ENCODE results near the gene CRACDL.

The CRACDL gene

DNA sequence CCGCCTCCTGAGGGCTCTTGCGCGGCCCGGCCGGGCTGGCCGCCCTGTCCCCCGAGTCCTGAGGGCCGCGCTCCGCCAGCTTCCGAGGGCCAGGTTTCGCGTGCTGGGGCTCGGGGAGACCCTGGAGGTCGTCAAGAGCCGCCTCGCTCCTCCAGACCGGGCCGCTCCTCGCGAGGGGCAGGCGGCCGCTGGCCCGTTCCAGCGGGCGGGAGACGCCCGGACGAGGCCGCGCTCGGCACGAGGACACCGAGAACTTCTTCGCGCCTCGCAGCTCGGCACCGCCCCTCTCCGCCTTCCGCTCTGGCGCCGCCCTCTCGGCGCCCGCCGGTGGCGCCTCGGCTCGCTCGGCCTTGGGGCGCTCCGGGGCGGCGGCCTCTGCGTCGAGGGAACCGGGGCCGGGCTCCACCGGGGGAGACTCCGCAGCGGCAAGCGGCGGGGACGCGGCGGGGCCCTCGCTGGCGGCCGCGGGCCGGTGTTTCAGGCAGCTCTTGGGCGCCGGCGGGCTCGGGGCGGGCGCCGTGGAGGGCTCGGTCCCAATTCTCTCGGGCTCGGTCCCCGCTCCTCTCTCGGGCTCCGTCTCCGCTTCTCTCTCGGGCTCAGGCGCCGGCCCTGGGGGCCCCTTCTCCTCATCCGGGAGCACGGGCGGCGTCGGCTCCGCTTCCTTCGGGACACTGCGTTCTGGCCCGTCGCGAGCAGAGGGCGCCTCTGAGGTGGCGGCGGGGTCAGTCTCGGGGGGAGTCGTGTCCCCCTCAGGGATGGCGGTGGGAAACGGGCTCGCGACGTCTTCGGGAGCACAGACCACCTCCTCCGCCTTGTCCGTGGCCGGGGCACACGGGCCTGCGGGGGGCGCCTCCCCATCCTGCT lies 113.5 kb downstream of the CRACDL start:
- H3K23ac ChIP-seq (ENCODE audit: low read depth, low read length, poor library complexity), result peak overlapping the region; percentile 27
- peak; percentile 47 for DNase-seq (ENCODE audit: low spot score)
- no peak overlapping the region for H4K91ac ChIP-seq (ENCODE audit: low read depth, low read length, poor library complexity)
- peaks cover 8 to 54% (median 23%) of the 10 kb centered on the region in 3 experiments for H3K27me3 ChIP-seq (ENCODE audit: control insufficient read depth in 3 of 3, insufficient read depth in 3 of 3, low read depth in 1 of 3, low read length in 3 of 3)
- H3K9me3 ChIP-seq (replicated peaks in 1 of 2; ENCODE audit: control insufficient read depth in 2 of 2, insufficient read depth in 1 of 2, low read depth in 1 of 2, low read length in 2 of 2), result peaks cover 0 to 1% of the 10 kb centered on the region in 2 donors
- peak overlapping the region; percentile 50 for H2AK5ac ChIP-seq (ENCODE audit: low read depth, low read length)
- no peaks in the 10 kb centered on the region for H3K79me1 ChIP-seq (ENCODE audit: low read depth, low read length)
- WGBS, 2 donors (ENCODE audit: extremely low coverage in 2 of 2, insufficient read length in 2 of 2, insufficient replicate concordance in 1 of 2), result no CpG with 5 or more reads among the region's 117 CpGs
- H3K36me3 ChIP-seq (replicated peaks in 1 of 2; ENCODE audit: control insufficient read depth in 2 of 2, insufficient read depth in 2 of 2, low read length in 2 of 2), result no peaks in the 10 kb centered on the region
- no peak overlapping the region for H4K8ac ChIP-seq (ENCODE audit: low read depth, low read length)
- no peak overlapping the region for H2BK12ac ChIP-seq (ENCODE audit: low read length)
- no peak overlapping the region for H3K4ac ChIP-seq (ENCODE audit: low read length)
- peak overlapping the region; percentile 6 to 84 for H3K4me3 ChIP-seq (ENCODE audit: low read length in 2 of 2)
- H3K18ac ChIP-seq (ENCODE audit: low read length), result peak overlapping the region; percentile 95
- no peak overlapping the region for H3K14ac ChIP-seq (ENCODE audit: low read length)
- peak overlapping the region; percentile 77 for H3K4me2 ChIP-seq (ENCODE audit: insufficient read depth, low read length, poor library complexity, severe bottlenecking)
- no peak overlapping the region for H2BK15ac ChIP-seq (ENCODE audit: low read length)
- no peak overlapping the region for H2BK5ac ChIP-seq (ENCODE audit: low read length)
- peak overlapping the region; percentile 40 for H2BK120ac ChIP-seq (ENCODE audit: low read depth, low read length)
- peak overlapping the region; percentile 85 for H2AFZ ChIP-seq (ENCODE audit: low read length)
- peak overlapping the region; percentile 81 for H3K9ac ChIP-seq (ENCODE audit: low read depth, low read length, poor library complexity)
- no peaks in the 10 kb centered on the region for H3K4me1 ChIP-seq (ENCODE audit: control insufficient read depth in 2 of 2, insufficient read depth in 1 of 2, low read depth in 1 of 2, low read length in 2 of 2)
- H3K27ac ChIP-seq (replicated peaks; ENCODE audit: low read length), result no peak overlapping the region

DNA sequence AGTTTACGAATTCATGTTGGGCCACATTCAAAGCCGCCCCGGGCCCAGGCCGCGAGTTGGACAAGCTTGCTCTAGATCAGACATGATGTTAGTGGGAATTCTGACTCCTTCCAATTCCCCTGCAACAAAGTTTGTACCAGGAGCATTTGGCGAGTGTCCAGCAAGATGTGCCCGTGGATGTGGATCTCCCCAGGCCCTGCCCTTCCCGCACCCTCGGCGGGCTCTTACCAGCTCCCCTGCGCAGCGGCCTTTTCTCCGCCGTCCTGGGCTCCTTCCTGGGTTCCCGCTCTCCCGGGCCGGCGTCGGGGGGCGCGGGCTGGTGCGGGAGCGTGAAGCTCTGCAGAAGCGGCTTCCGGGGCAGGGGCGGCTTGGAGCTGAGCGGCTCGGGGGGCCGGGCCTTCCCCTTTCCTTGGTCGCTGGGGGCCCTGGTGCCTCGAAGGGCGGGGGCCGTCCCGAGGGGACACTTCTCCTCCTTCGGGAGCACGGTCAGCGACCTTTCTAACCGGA lies 114.3 kb downstream of the CRACDL start:
- H3K36me3 ChIP-seq (replicated peaks in 1 of 2; ENCODE audit: control insufficient read depth in 2 of 2, insufficient read depth in 2 of 2, low read length in 2 of 2), result no peaks in the 10 kb centered on the region
- H3K14ac ChIP-seq (ENCODE audit: low read length), result no peak overlapping the region
- no peak overlapping the region for H3K27ac ChIP-seq (replicated peaks; ENCODE audit: low read length)
- no peak overlapping the region for H2BK120ac ChIP-seq (ENCODE audit: low read depth, low read length)
- H3K4ac ChIP-seq (ENCODE audit: low read length), result no peak overlapping the region
- no peak overlapping the region for H2BK15ac ChIP-seq (ENCODE audit: low read length)
- H3K9ac ChIP-seq (ENCODE audit: low read depth, low read length, poor library complexity), result no peak overlapping the region
- no peak overlapping the region for H4K91ac ChIP-seq (ENCODE audit: low read depth, low read length, poor library complexity)
- peaks cover 0 to 1% of the 10 kb centered on the region in 2 donors for H3K9me3 ChIP-seq (replicated peaks in 1 of 2; ENCODE audit: control insufficient read depth in 2 of 2, insufficient read depth in 1 of 2, low read depth in 1 of 2, low read length in 2 of 2)
- no peak overlapping the region for H2BK12ac ChIP-seq (ENCODE audit: low read length)
- H3K23ac ChIP-seq (ENCODE audit: low read depth, low read length, poor library complexity), result no peak overlapping the region
- H2AK5ac ChIP-seq (ENCODE audit: low read depth, low read length), result peak overlapping the region; percentile 27
- no peak overlapping the region for H3K4me2 ChIP-seq (ENCODE audit: insufficient read depth, low read length, poor library complexity, severe bottlenecking)
- no peaks in the 10 kb centered on the region for H3K79me1 ChIP-seq (ENCODE audit: low read depth, low read length)
- no peak overlapping the region for H4K8ac ChIP-seq (ENCODE audit: low read depth, low read length)
- no peak overlapping the region for H3K18ac ChIP-seq (ENCODE audit: low read length)
- whole genome bisulfite sequencing, 2 donors (ENCODE audit: extremely low coverage in 2 of 2, insufficient read length in 2 of 2, insufficient replicate concordance in 1 of 2), result no CpG with 5 or more reads among the region's 38 CpGs
- no peak for DNase-seq (ENCODE audit: low spot score)
- H3K4me3 ChIP-seq (ENCODE audit: low read length in 2 of 2), result no peak overlapping the region
- H2AFZ ChIP-seq (ENCODE audit: low read length), result no peak overlapping the region
- no peaks in the 10 kb centered on the region for H3K4me1 ChIP-seq (ENCODE audit: control insufficient read depth in 2 of 2, insufficient read depth in 1 of 2, low read depth in 1 of 2, low read length in 2 of 2)
- peaks cover 8 to 54% (median 23%) of the 10 kb centered on the region in 3 experiments for H3K27me3 ChIP-seq (ENCODE audit: control insufficient read depth in 3 of 3, insufficient read depth in 3 of 3, low read depth in 1 of 3, low read length in 3 of 3)
- no peak overlapping the region for H2BK5ac ChIP-seq (ENCODE audit: low read length)

- Histone ChIP-seq H2AK5ac (ENCODE audit: low read depth, low read length) (no peak overlapping the region), H2BK5ac (ENCODE audit: low read length) (no peak overlapping the region), H3K18ac (ENCODE audit: low read length) (no peak overlapping the region), H3K36me3 (replicated peaks in 1 of 2; ENCODE audit: control insufficient read depth in 2 of 2, insufficient read depth in 2 of 2, low read length in 2 of 2) (no peaks in the 10 kb centered on the region), H3K4ac (ENCODE audit: low read length) (no peak overlapping the region), H4K91ac (ENCODE audit: low read depth, low read length, poor library complexity) (no peak overlapping the region), H2BK120ac (ENCODE audit: low read depth, low read length) (no peak overlapping the region), H3K23ac (ENCODE audit: low read depth, low read length, poor library complexity) (no peak overlapping the region), H3K4me2 (ENCODE audit: insufficient read depth, low read length, poor library complexity, severe bottlenecking) (no peak overlapping the region), H2AFZ (ENCODE audit: low read length) (peak overlapping the region; percentile 10), H2BK12ac (ENCODE audit: low read length) (no peak overlapping the region), H2BK15ac (ENCODE audit: low read length) (no peak overlapping the region), H3K4me3 (ENCODE audit: low read length in 2 of 2) (no peak overlapping the region), H3K4me1 (ENCODE audit: control insufficient read depth in 2 of 2, insufficient read depth in 1 of 2, low read depth in 1 of 2, low read length in 2 of 2) (no peaks in the 10 kb centered on the region), H3K27me3 (ENCODE audit: control insufficient read depth in 3 of 3, insufficient read depth in 3 of 3, low read depth in 1 of 3, low read length in 3 of 3) (peaks cover 8 to 36% (median 23%) of the 10 kb centered on the region in 3 experiments), H3K9ac (ENCODE audit: low read depth, low read length, poor library complexity) (no peak overlapping the region), H3K79me1 (ENCODE audit: low read depth, low read length) (no peaks in the 10 kb centered on the region), H3K9me3 (replicated peaks in 1 of 2; ENCODE audit: control insufficient read depth in 2 of 2, insufficient read depth in 1 of 2, low read depth in 1 of 2, low read length in 2 of 2) (peaks cover 0 to 1% of the 10 kb centered on the region in 2 donors), H3K14ac (ENCODE audit: low read length) (no peak overlapping the region), H3K27ac (replicated peaks; ENCODE audit: low read length) (no peak overlapping the region), H4K8ac (ENCODE audit: low read depth, low read length) (no peak overlapping the region)
- DNase-seq (ENCODE audit: low spot score), result no peak
- no CpG with 5 or more reads among the region's 5 CpGs for WGBS, 2 donors (ENCODE audit: extremely low coverage in 2 of 2, insufficient read length in 2 of 2, insufficient replicate concordance in 1 of 2)
Observed at GRCh38 chr2:98819231-98819766, 116.7 kb downstream of the CRACDL start.

DNA sequence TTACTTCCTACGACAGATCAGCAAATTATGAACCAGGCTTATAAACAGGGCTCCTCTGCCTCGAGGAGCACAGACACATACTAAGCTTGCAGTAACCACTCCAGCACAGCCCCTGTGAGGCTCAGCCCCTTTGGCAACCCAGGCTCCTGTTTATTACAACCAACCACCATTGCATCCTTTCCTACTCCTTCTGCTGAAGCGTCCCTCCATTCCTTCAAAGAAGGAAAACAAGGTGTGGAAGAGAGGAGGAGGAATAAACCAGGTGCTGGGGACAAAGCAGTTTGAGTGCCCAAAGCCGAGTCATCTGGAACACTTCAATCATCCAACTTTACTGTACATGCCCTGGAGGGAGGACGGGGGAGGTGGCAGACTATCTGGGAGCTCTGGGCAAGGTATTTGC lies 117.9 kb downstream of the CRACDL start:
- Histone ChIP-seq H2BK15ac (ENCODE audit: low read length) (no peak overlapping the region), H3K4me2 (ENCODE audit: insufficient read depth, low read length, poor library complexity, severe bottlenecking) (no peak overlapping the region), H2AFZ (ENCODE audit: low read length) (no peak overlapping the region), H2BK120ac (ENCODE audit: low read depth, low read length) (no peak overlapping the region), H3K14ac (ENCODE audit: low read length) (no peak overlapping the region), H4K91ac (ENCODE audit: low read depth, low read length, poor library complexity) (no peak overlapping the region), H3K27ac (replicated peaks; ENCODE audit: low read length) (no peak overlapping the region), H3K23ac (ENCODE audit: low read depth, low read length, poor library complexity) (no peak overlapping the region), H2BK12ac (ENCODE audit: low read length) (no peak overlapping the region), H2BK5ac (ENCODE audit: low read length) (no peak overlapping the region), H3K36me3 (replicated peaks in 1 of 2; ENCODE audit: control insufficient read depth in 2 of 2, insufficient read depth in 2 of 2, low read length in 2 of 2) (no peaks in the 10 kb centered on the region), H3K18ac (ENCODE audit: low read length) (no peak overlapping the region), H3K9ac (ENCODE audit: low read depth, low read length, poor library complexity) (no peak overlapping the region), H4K8ac (ENCODE audit: low read depth, low read length) (no peak overlapping the region), H3K4me3 (ENCODE audit: low read length in 2 of 2) (no peak overlapping the region), H3K4ac (ENCODE audit: low read length) (no peak overlapping the region), H2AK5ac (ENCODE audit: low read depth, low read length) (no peak overlapping the region), H3K79me1 (ENCODE audit: low read depth, low read length) (no peaks in the 10 kb centered on the region), H3K27me3 (ENCODE audit: control insufficient read depth in 3 of 3, insufficient read depth in 3 of 3, low read depth in 1 of 3, low read length in 3 of 3) (peaks cover 8 to 26% (median 15%) of the 10 kb centered on the region in 3 experiments), H3K9me3 (replicated peaks in 1 of 2; ENCODE audit: control insufficient read depth in 2 of 2, insufficient read depth in 1 of 2, low read depth in 1 of 2, low read length in 2 of 2) (peaks cover 0 to 1% of the 10 kb centered on the region in 2 donors), H3K4me1 (ENCODE audit: control insufficient read depth in 2 of 2, insufficient read depth in 1 of 2, low read depth in 1 of 2, low read length in 2 of 2) (no peaks in the 10 kb centered on the region)
- no peak for DNase-seq (ENCODE audit: low spot score)
- WGBS, 2 donors (ENCODE audit: extremely low coverage in 2 of 2, insufficient read length in 2 of 2, insufficient replicate concordance in 1 of 2), result no CpG with 5 or more reads among the region's 5 CpGs

Data from neuronal stem cell (in vitro differentiated cells).